ENCODE data around the gene PLAAT2. TPM values are rescaled to one million over a fixed set of nuclear protein-coding genes. Genes with fewer than 3 reads are reported as not detected.

The PLAAT2 gene
- total and polyA plus RNA-seq, 2 of the 13 experiments (the other 11 are each of a cell fraction or from before 2014, with no cell fraction given), result 0.22 TPM; not detected in 1

DNA sequence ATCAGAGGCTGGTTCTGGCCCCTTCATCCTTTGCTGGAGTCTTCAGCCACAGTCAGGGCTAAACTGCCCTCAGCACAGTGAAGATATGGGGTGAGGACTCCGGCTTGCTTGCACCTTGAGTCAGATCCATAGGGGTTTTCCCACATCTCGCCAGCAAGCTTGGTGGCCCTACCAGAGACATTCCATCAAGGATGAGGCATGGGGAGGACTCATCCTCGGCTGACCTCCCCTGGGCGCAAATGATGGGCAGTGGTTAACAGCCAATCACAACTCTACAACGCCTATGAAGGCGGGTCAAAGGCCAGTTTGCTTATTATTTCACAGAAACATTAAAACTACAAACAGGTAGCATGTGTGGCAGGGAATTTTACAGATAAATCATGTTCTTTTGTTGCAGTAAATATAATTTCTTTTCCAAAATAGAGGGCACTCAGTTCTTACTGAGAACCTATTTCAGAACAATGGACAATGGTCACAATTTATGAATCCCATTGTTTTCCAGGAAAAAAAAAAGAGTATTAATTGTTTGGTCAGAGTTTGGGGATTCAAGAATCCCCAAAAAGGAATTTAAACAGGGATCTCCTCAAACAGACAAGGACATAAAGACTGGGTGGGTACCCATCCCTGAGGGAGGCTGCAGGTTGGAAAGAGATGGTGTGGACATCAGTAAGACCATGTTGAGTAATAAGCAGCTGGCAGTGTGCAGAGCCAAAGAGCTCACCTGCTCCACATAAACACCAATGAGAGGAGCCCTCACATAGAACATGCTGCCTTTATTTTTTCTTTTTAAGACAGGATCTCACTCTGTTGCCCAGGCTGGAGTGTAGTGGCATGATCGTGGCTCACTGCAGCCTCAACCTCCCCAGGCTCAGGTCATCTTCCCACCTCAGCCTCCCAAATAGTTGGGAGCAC lies 36.3 kb upstream of the PLAAT2 start:
- DNase-seq (ENCODE audit: low spot score), result no peak
- CTCF ChIA-PET (ENCODE audit: low intra/inter-chr PET ratio, low total read pairs), result no interaction called here
- ATAC-seq, result no peak
- Histone ChIP-seq H3K4me3 (replicated peaks in 1 of 3; ENCODE audit: insufficient read depth in 1 of 3, low read depth in 2 of 3, low read length in 3 of 3) (no peak overlapping the region), H2AFZ (ENCODE audit: low read length) (no peak overlapping the region), H3K4me1 (ENCODE audit: insufficient read depth, low read length) (peaks cover 24% of the 10 kb centered on the region), H3K27ac (ENCODE audit: extremely low read length, insufficient read depth, low read length) (no peak overlapping the region), H3K27me3 (ENCODE audit: control insufficient read depth in 1 of 2, insufficient read depth in 2 of 2, low read length in 2 of 2) (no peaks in the 10 kb centered on the region), H3K79me2 (ENCODE audit: insufficient read depth, low read length) (no peaks in the 10 kb centered on the region), H4K20me1 (ENCODE audit: insufficient read depth, low read length) (no peaks in the 10 kb centered on the region), H3K9ac (ENCODE audit: insufficient read depth, low read depth, low read length) (no peak overlapping the region), H3K4me2 (ENCODE audit: low read depth, low read length) (no peak overlapping the region), H3K9me3 (ENCODE audit: low read length) (no peaks in the 10 kb centered on the region), H3K36me3 (replicated peaks in 1 of 2; ENCODE audit: control insufficient read depth in 1 of 2, insufficient read depth in 2 of 2, low read length in 2 of 2) (no peaks in the 10 kb centered on the region)
- intact Hi-C loops (cut with micrococcal nuclease; ENCODE audit: unreplicated experiment), result no loop called here
- FAIRE-seq, result no peak
- 73% methylated on average over 7 of the region's 7 CpGs for WGBS (ENCODE audit: low lambda C conversion rate)
- in situ Hi-C loops (cut with HindIII; ENCODE audit: extremely low pct_ligation_motif_present, low pct_unique_long_range_greater_than_20kb), result no loop called here
- POLR2A ChIA-PET, result no interaction called here
- BruUV-seq (replicated peaks), result no TSS peak
- peak; percentile 55; the same call in 1 of the 2 replicates for TF ChIP-seq PBX2 (CRISPR knock-in tag; IDR thresholded peaks at IDR 0.05)
- TF ChIP-seq, protein P1, sequence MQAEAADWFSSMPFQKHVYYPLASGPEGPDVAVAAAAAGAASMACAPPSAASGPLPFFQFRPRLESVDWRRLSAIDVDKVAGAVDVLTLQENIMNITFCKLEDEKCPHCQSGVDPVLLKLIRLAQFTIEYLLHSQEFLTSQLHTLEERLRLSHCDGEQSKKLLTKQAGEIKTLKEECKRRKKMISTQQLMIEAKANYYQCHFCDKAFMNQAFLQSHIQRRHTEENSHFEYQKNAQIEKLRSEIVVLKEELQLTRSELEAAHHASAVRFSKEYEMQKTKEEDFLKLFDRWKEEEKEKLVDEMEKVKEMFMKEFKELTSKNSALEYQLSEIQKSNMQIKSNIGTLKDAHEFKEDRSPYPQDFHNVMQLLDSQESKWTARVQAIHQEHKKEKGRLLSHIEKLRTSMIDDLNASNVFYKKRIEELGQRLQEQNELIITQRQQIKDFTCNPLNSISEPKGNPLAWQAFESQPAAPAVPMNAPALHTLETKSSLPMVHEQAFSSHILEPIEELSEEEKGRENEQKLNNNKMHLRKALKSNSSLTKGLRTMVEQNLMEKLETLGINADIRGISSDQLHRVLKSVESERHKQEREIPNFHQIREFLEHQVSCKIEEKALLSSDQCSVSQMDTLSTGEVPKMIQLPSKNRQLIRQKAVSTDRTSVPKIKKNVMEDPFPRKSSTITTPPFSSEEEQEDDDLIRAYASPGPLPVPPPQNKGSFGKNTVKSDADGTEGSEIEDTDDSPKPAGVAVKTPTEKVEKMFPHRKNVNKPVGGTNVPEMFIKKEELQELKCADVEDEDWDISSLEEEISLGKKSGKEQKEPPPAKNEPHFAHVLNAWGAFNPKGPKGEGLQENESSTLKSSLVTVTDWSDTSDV (CRISPR knock-in tag; IDR thresholded peaks at IDR 0.05), result no peak
- peak; percentile 58; the same call in 1 of the 2 replicates for TF ChIP-seq ZNF263 (CRISPR knock-in tag; IDR thresholded peaks at IDR 0.05)
